Measurements from ENCODE around the gene RAB10. TPM values are rescaled to one million over a fixed set of nuclear protein-coding genes. Genes with fewer than 3 reads are reported as not detected.

Gene RAB10
- total RNA-seq, 1 experiment from 2014 or later: 130 TPM

- Histone ChIP-seq H3K14ac (ENCODE audit: insufficient read depth, low read length) (peak overlapping the region; percentile 9; the same call in 1 of the 2 replicates), H3K4ac (ENCODE audit: low read depth, low read length) (no peak overlapping the region), H2BK120ac (ENCODE audit: low read depth, low read length, poor library complexity, severe bottlenecking) (no peak overlapping the region), H3K79me2 (ENCODE audit: insufficient read depth, low read length) (no peaks in the 10 kb centered on the region), H3K79me1 (ENCODE audit: insufficient read depth, low read depth, low read length, poor library complexity, severe bottlenecking) (no peaks in the 10 kb centered on the region), H3K56ac (ENCODE audit: insufficient read length, low read depth, low read length) (no peak overlapping the region), H2BK12ac (ENCODE audit: insufficient read length, low read depth, low read length) (no peak overlapping the region), H3K9ac (ENCODE audit: extremely low read depth, insufficient read length, low read length) (no peak overlapping the region), H3K4me2 (ENCODE audit: insufficient read depth, insufficient read length, low read length) (peak overlapping the region; percentile 20), H3T11ph (ENCODE audit: low read length) (no peak overlapping the region), H2BK20ac (ENCODE audit: low read depth, low read length, poor library complexity, severe bottlenecking) (no peak overlapping the region), H4K91ac (ENCODE audit: insufficient read length, low read depth, low read length) (no peak overlapping the region), H4K5ac (ENCODE audit: insufficient read length, low read depth, low read length) (no peak overlapping the region), H2AFZ (ENCODE audit: low read length) (no peak overlapping the region), H2AK5ac (ENCODE audit: insufficient read length, low read length) (no peak overlapping the region), H3K18ac (ENCODE audit: insufficient read length, low read depth, low read length) (no peak overlapping the region), H4K8ac (replicated peaks; ENCODE audit: insufficient read length, low read depth, low read length) (no peak overlapping the region), H4K20me1 (ENCODE audit: control insufficient read depth, insufficient read depth, insufficient read length) (no peaks in the 10 kb centered on the region), H2BK5ac (ENCODE audit: insufficient read length, low read length) (no peak overlapping the region), H3K9me3 (ENCODE audit: control insufficient read depth, low read depth, low read length) (no peaks in the 10 kb centered on the region), H3K27me3 (ENCODE audit: insufficient read depth, low read length) (no peaks in the 10 kb centered on the region), H2BK15ac (ENCODE audit: low read depth, low read length) (no peak overlapping the region), H3K23ac (ENCODE audit: insufficient read length, low read depth, low read length) (no peak overlapping the region), H3K4me1 (ENCODE audit: insufficient read depth, low read length) (no peaks in the 10 kb centered on the region), H3K23me2 (ENCODE audit: insufficient read length, low read depth, low read length, poor library complexity, severe bottlenecking) (no peaks in the 10 kb centered on the region), H3K27ac (ENCODE audit: insufficient read length, low read depth, low read length) (no peak overlapping the region)
- H3K4me1 Mint-ChIP-seq: peaks cover 21 to 28% of the 10 kb centered on the region in 2 experiments
- H3K27me3 Mint-ChIP-seq (ENCODE audit: low read depth): peaks cover 37% of the 10 kb centered on the region
- peak overlapping the region; percentile 68 to 73 for H3K4me3 Mint-ChIP-seq
- no peak overlapping the region for H3K27ac Mint-ChIP-seq
- no peak for DNase-seq
- TF ChIP-seq, protein P1, sequence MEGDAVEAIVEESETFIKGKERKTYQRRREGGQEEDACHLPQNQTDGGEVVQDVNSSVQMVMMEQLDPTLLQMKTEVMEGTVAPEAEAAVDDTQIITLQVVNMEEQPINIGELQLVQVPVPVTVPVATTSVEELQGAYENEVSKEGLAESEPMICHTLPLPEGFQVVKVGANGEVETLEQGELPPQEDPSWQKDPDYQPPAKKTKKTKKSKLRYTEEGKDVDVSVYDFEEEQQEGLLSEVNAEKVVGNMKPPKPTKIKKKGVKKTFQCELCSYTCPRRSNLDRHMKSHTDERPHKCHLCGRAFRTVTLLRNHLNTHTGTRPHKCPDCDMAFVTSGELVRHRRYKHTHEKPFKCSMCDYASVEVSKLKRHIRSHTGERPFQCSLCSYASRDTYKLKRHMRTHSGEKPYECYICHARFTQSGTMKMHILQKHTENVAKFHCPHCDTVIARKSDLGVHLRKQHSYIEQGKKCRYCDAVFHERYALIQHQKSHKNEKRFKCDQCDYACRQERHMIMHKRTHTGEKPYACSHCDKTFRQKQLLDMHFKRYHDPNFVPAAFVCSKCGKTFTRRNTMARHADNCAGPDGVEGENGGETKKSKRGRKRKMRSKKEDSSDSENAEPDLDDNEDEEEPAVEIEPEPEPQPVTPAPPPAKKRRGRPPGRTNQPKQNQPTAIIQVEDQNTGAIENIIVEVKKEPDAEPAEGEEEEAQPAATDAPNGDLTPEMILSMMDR (conservative IDR thresholded peaks at IDR 0.05): no peak
- no CpG with 5 or more reads among the region's 20 CpGs for WGBS (ENCODE audit: extremely low coverage, insufficient read length, low lambda C conversion rate)
- H3K9me3 Mint-ChIP-seq: no peaks in the 10 kb centered on the region; a peak in 1 of 5 replicates
- H3K36me3 Mint-ChIP-seq (ENCODE audit: insufficient read depth in 1 of 3, low read depth in 3 of 3): peaks cover 24 to 37% (median 28%) of the 10 kb centered on the region in 3 experiments
Observed at GRCh38 chr2:26185304-26185928, 151.5 kb downstream of the RAB10 start.

Data from H9 (cell line).